Measurements from ENCODE around the gene ANAPC1.
"Not testable (repeated sequence)": the region's sequence is repeated elsewhere in the genome, so short reads cannot be mapped to it uniquely, and the experiment has no call there.

Gene ANAPC1

DNA sequence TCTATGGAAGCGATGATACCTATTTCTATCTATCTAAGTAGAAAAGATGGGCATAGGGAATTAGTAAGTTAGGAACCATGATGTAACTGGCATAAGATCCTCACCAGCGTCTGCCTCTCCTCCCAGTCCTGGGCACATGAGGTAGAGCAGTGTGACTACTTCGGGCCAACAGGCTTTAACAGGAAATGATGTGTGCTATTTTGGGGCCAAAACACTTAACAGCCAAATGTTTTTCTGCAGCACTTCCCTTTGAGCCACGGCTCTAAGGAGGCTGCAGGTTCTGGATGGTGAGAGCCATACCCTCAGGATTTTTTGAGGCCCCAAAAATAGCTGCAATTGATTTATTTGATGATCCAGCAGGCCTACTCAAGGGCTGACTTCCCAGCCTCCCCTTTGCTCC lies 116.9 kb downstream of the ANAPC1 start:
- not testable (repeated sequence) for H3K27ac Mint-ChIP-seq (ENCODE audit: low read depth); DNase-seq (ENCODE audit: low spot score in 2 of 2); ATAC-seq (replicated peaks; ENCODE audit: extremely low read depth, poor library complexity, severe bottlenecking); H3K36me3 Mint-ChIP-seq (ENCODE audit: insufficient read depth); H3K9me3 Mint-ChIP-seq; H3K4me3 Mint-ChIP-seq; H3K27me3 Mint-ChIP-seq; H3K4me1 Mint-ChIP-seq

DNA sequence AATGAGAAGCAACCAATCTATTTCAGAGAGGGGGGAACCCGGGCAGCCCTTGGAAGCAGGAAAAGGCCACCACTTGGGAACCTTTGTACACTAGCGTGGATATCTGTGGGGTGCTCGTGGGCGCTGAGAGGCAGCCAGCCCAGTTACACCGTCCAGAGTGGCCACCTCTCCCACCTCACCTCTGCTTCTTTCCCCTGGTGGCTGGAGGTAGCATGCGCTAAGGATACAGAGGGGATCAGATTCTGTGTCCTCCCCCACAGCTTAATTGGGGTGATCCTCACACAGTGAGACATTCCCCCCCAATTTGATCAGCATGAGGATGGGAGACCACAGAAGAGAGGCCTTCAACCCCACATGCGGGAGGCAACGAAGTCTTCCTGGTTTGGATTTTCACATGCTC lies 117.7 kb downstream of the ANAPC1 start:
- H3K27me3 Mint-ChIP-seq; H3K9me3 Mint-ChIP-seq; ATAC-seq (replicated peaks; ENCODE audit: extremely low read depth, poor library complexity, severe bottlenecking); H3K4me3 Mint-ChIP-seq; H3K27ac Mint-ChIP-seq (ENCODE audit: low read depth); H3K36me3 Mint-ChIP-seq (ENCODE audit: insufficient read depth); H3K4me1 Mint-ChIP-seq; DNase-seq (ENCODE audit: low spot score in 2 of 2): not testable (repeated sequence)

DNA sequence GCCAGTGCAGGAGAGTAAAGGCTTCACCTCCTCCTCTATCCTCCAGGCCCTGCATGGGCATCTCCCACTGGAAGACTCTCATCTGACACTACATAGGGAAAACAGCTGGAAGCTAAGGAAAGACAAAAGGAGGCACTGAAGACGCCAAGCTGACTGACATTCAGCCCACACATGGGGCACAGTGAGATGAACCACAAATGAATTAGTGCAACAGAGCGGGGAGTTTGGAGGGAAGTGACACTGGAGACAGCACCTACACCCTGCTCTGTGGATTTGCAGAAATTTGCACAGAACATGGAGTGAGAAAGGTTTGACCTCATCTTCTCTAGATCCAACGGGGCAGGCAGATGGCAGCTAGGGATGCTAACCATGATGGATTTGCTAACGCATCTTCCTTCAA lies 119.8 kb downstream of the ANAPC1 start:
- not testable (repeated sequence) for H3K27me3 Mint-ChIP-seq; ATAC-seq (replicated peaks; ENCODE audit: extremely low read depth, poor library complexity, severe bottlenecking); DNase-seq (ENCODE audit: low spot score in 2 of 2); H3K4me3 Mint-ChIP-seq; H3K4me1 Mint-ChIP-seq; H3K9me3 Mint-ChIP-seq; H3K36me3 Mint-ChIP-seq (ENCODE audit: insufficient read depth); H3K27ac Mint-ChIP-seq (ENCODE audit: low read depth)

DNA sequence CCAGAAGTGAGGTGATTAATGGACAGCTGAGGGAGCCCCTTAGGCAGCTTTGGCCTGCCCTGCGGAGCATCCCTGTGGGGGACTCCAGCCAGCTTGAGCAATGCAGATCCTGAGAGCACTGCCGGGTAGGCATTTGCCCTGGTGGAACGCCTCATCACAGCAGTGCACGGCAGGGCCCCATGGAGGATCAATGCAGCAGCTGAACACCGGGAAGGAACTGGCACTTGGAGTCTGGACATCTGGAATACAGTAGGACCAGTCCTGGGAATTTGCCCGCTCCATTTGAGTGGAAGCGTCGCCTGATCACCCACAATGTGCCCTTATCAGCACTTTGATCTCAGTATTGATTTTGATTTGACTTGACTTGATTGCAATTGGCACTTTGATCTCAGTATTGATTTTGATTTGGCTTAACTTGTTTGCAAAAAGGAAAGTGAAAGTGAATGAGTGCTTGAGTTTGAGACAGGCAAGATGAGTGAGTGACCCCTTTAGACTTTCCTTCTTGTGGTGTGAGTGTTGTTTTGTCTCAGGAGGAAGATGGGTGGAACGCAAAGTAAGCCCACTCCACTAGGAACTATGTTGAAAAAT lies 123.2 kb downstream of the ANAPC1 start:
- DNase-seq (ENCODE audit: low spot score in 2 of 2); H3K9me3 Mint-ChIP-seq; H3K4me3 Mint-ChIP-seq; H3K27ac Mint-ChIP-seq (ENCODE audit: low read depth); H3K27me3 Mint-ChIP-seq; H3K36me3 Mint-ChIP-seq (ENCODE audit: insufficient read depth); ATAC-seq (replicated peaks; ENCODE audit: extremely low read depth, poor library complexity, severe bottlenecking); H3K4me1 Mint-ChIP-seq: not testable (repeated sequence)

DNA sequence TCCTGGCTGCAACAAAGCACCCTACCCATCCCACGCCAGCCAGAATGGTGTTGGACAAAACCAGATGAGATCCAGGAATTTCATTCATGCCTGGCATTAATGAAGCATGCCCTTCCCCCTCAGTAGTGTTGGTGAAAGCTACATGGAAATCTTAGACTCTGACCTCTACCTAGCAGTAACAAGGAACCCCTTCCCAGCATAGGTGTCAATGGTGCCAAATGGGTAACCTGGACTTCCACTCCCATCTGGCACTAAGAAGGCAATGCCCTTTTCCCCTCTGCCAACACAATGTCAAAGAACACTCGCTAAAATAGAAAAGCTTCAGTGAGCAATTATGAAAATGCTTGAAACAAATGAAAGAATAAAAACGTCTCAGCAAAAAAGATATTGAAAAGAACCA lies 131.5 kb downstream of the ANAPC1 start:
- H3K4me1 Mint-ChIP-seq, H3K9me3 Mint-ChIP-seq: not testable (repeated sequence)

GRCh38 chr2:111750641-111751040 lies 133.4 kb downstream of the ANAPC1 start:
- H3K36me3 Mint-ChIP-seq (ENCODE audit: insufficient read depth); H3K4me3 Mint-ChIP-seq; DNase-seq (ENCODE audit: low spot score in 2 of 2); H3K4me1 Mint-ChIP-seq; ATAC-seq (replicated peaks; ENCODE audit: extremely low read depth, poor library complexity, severe bottlenecking); H3K27me3 Mint-ChIP-seq; H3K27ac Mint-ChIP-seq (ENCODE audit: low read depth); H3K9me3 Mint-ChIP-seq: not testable (repeated sequence)

More for the DNA sequence above, 131.5 kb downstream of the ANAPC1 start:
- not testable (repeated sequence) for H3K36me3 Mint-ChIP-seq (ENCODE audit: insufficient read depth); DNase-seq (ENCODE audit: low spot score in 2 of 2); H3K4me3 Mint-ChIP-seq; H3K27me3 Mint-ChIP-seq; H3K27ac Mint-ChIP-seq (ENCODE audit: low read depth); ATAC-seq (replicated peaks; ENCODE audit: extremely low read depth, poor library complexity, severe bottlenecking)

- H3K9me3 Mint-ChIP-seq; H3K27me3 Mint-ChIP-seq; DNase-seq (ENCODE audit: low spot score in 2 of 2); H3K4me1 Mint-ChIP-seq; ATAC-seq (replicated peaks; ENCODE audit: extremely low read depth, poor library complexity, severe bottlenecking); H3K27ac Mint-ChIP-seq (ENCODE audit: low read depth); H3K4me3 Mint-ChIP-seq; H3K36me3 Mint-ChIP-seq (ENCODE audit: insufficient read depth): not testable (repeated sequence)
Observed at GRCh38 chr2:111748429-111748828, 135.6 kb downstream of the ANAPC1 start.

DNA sequence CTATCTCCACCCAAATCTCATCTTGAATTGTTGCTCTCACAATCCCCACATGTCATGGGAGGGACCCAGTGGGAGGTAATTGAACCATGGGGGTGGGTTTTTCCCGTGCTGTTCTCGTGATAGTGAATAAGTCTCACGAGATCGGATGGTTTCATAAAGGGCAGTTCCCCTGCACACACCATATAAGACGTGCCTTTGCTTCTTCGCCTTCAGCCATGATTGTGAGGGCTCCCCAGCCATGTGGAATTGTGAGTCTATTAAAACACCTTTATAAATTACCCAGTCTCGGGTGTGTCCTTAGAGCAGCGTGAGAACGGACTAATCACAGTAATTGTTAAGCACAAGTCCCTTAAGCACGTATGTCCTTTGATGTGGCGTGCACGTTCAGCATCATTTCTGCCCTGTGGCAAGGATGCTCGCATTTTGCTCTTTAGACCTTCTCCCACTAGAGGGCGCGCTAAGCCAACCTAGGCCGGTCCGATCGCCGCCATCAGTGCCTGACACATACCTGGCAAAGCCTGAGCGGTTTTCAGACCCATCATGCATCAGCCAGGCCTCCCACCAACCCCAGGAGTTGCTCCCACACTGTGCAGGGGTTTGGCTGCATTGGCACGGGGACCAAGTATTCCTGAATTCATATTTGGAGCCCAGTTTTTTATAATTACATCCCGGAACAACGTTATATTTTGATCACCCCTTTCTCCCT lies 136.4 kb downstream of the ANAPC1 start:
- H3K36me3 Mint-ChIP-seq (ENCODE audit: insufficient read depth); H3K9me3 Mint-ChIP-seq; H3K27ac Mint-ChIP-seq (ENCODE audit: low read depth); H3K4me3 Mint-ChIP-seq; H3K4me1 Mint-ChIP-seq: not testable (repeated sequence)
- DNase-seq (ENCODE audit: low spot score in 2 of 2) (peak; percentile 72 to 85), ATAC-seq (replicated peaks; ENCODE audit: extremely low read depth, poor library complexity, severe bottlenecking) (peak; percentile 95)
- H3K27me3 Mint-ChIP-seq: peaks cover 16% of the 10 kb centered on the region

- H3K4me1 Mint-ChIP-seq; H3K4me3 Mint-ChIP-seq; H3K36me3 Mint-ChIP-seq (ENCODE audit: insufficient read depth); H3K9me3 Mint-ChIP-seq; DNase-seq (ENCODE audit: low spot score in 2 of 2); ATAC-seq (replicated peaks; ENCODE audit: extremely low read depth, poor library complexity, severe bottlenecking); H3K27ac Mint-ChIP-seq (ENCODE audit: low read depth): not testable (repeated sequence)
- peaks cover 20% of the 10 kb centered on the region for H3K27me3 Mint-ChIP-seq
Observed at GRCh38 chr2:111744751-111745150, 139.2 kb downstream of the ANAPC1 start.

GRCh38 chr2:111741517-111741916 lies 142.5 kb downstream of the ANAPC1 start:
- not testable (repeated sequence) for H3K4me1 Mint-ChIP-seq

GRCh38 chr2:111735838-111736721 lies 147.9 kb downstream of the ANAPC1 start:
- H3K36me3 Mint-ChIP-seq (ENCODE audit: insufficient read depth); H3K27me3 Mint-ChIP-seq; H3K4me1 Mint-ChIP-seq; DNase-seq (ENCODE audit: low spot score in 2 of 2); H3K4me3 Mint-ChIP-seq; H3K27ac Mint-ChIP-seq (ENCODE audit: low read depth); H3K9me3 Mint-ChIP-seq: not testable (repeated sequence)
- ATAC-seq (replicated peaks; ENCODE audit: extremely low read depth, poor library complexity, severe bottlenecking): peak; percentile 76

More at GRCh38 chr2:111741517-111741916, 142.5 kb downstream of the ANAPC1 start:
- H3K36me3 Mint-ChIP-seq (ENCODE audit: insufficient read depth); ATAC-seq (replicated peaks; ENCODE audit: extremely low read depth, poor library complexity, severe bottlenecking); H3K9me3 Mint-ChIP-seq; H3K27ac Mint-ChIP-seq (ENCODE audit: low read depth); H3K4me3 Mint-ChIP-seq; DNase-seq (ENCODE audit: low spot score in 2 of 2): not testable (repeated sequence)
- peaks cover 26% of the 10 kb centered on the region for H3K27me3 Mint-ChIP-seq

DNA sequence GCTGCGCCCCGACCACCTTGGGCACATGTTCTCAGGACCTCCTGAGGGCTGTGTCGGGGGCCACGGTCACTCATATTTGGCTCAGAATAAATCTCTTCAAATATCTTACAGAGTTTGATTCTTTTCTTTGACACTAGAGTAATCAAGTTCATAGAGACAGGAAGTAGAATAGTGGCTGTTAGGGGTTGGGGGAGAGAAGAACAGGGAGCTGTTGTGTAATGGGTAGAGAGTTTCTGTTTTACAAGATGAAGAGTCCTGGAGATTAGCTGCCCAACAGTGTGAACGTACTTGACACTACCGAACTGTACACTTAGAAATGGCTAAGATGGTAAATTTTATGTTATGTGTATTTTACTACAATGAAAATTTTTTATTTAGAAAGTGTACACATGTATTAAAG lies 148.6 kb downstream of the ANAPC1 start:
- not testable (repeated sequence) for H3K9me3 Mint-ChIP-seq; H3K4me3 Mint-ChIP-seq; H3K36me3 Mint-ChIP-seq (ENCODE audit: insufficient read depth); ATAC-seq (replicated peaks; ENCODE audit: extremely low read depth, poor library complexity, severe bottlenecking); H3K27me3 Mint-ChIP-seq; H3K27ac Mint-ChIP-seq (ENCODE audit: low read depth); H3K4me1 Mint-ChIP-seq; DNase-seq (ENCODE audit: low spot score in 2 of 2)
